T-helper 2 cell (primary cell): ENCODE data around the gene DHX36.

Source experiments
- DNase-seq, 5 experiments: peaks; one replicate each; pipeline versions ENCODE4 v3.0.0 to v3.0.0-alpha.2; 2012 to 2022

Gene DHX36

GRCh38 chr3:154280161-154280560, 44.1 kb downstream of the DHX36 start:
- no peak for DNase-seq

- peak in 1 of 5 experiments; percentile 4 for DNase-seq
These were observed 48.3 kb downstream of the DHX36 start for GRCh38 chr3:154275965-154276364.

DNA sequence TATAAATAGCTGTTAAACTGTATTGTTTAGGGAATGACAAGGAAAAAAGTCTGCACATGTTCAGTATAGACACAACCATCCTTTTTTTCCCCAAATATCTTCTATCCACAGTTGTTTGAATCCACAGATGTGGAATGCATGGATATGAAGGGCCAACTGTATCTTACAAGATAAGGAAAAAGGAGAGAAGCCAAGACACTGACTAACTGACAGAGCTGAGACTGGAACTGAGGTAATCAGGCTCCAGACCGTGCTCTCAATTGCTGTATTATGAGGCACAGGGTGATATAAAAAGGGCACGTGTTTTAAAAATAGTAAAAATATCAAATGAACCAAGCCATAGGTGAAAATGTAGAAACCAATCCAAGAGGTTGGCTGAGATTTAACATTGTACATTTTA, 49.0 kb downstream of the DHX36 start:
- no peak for DNase-seq

DNA sequence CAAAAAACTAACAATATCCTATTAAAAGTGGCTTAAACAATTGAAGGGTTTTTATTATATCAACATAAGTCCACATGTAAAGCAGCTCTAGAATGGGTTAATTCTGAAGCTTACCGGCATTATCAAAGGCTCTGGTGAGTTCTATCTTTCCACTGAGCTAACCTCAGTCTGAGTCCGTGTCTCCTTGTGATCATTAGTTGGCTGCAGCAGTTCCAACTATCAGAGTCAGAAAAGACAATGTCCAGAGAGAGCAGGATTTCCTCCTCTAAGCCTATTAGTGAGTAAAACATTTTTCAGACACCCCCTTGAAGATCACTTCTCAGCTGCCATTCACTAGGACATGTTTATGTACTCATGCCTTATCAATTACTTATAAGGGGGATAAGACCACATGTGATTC, 49.9 kb downstream of the DHX36 start:
- no peak for DNase-seq

- no peak for DNase-seq
These were observed 50.9 kb downstream of the DHX36 start for GRCh38 chr3:154273381-154273780.

GRCh38 chr3:154254527-154254926, 69.8 kb downstream of the DHX36 start:
- no peak for DNase-seq

- peak in 4 of 5 experiments; percentile 7 to 68 (median 44) for DNase-seq
These were observed 71.3 kb downstream of the DHX36 start for GRCh38 chr3:154252759-154253638.

GRCh38 chr3:154251610-154252009, 72.7 kb downstream of the DHX36 start:
- no peak for DNase-seq

- DNase-seq: no peak
These were observed 74.0 kb downstream of the DHX36 start for GRCh38 chr3:154250291-154250690.

- no peak for DNase-seq
These were observed 76.4 kb downstream of the DHX36 start for GRCh38 chr3:154247806-154248415.

DNA sequence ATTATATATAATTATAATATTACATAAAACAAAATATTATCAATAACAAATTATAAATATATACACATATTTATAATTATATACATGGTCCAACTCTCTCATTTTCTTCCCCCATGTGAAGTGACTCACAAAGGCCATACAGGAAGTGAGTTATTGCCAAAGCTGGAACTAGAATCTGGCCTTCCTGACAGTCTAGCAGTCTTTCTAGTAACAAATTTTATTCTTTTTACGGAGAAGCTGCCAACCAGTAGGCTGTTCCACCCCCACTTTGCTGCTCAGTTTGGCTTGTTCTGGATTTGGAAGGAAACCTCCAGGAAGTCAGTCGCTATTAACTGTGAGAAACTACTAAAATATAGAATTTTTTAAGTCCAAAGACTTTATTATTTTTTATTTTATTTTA, 79.6 kb downstream of the DHX36 start:
- DNase-seq: no peak

DNA sequence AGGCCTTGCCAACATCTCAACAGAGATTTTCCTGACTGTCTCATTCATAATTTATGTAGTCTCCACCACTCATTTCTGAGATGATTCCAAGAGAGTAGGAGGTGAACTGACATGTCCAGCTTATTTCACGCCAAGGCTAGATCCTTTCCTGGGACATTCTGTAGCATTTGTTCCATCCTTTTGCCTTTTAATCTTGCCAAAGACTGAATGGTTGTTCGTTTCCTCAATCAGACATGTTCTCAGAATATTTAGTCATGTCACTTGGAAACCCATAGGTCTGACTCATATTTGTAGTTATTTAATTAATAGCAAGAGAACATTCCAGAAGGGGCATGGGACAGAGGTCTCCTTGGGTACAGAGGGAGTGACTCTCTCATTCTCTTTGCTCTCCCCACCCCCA, 80.9 kb downstream of the DHX36 start:
- no peak for DNase-seq

DNA sequence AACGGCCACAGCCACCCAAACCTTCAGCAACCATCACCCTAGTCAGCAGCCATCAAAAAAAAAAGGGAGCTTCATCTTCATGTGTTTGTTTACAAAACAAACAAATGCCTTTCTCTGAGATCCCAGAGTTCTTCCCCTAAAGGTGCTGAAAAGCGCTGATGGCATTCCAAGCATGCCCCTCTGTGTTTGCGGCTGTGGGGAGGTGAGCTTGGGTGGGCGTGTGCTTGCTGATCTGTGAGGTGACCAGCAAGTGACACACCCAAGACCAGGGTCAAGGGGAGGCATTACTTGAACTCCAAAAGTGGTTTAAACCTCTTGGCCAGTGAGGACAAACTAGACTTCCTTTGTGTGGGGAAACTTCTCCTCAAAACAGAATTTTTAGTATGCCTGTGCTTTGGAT, 81.5 kb downstream of the DHX36 start:
- no peak for DNase-seq

DNA sequence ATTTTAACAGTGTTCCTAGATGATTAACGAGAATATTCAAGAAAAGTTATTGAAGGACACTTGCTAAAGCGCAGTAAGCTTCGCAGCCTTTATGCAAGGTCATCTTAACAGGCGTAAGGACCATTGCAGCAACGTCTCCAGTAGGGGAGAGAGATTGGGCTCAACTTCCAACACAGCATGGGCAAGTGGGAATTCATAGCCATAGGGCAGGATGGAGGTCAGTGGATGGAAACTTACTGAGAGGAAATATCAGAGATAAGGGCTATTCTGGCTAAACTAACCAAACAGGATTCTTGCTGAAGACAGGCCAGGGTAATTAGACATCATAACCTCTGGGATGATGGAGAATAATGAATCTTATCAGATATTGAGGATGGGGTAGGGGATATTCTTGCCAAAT, 82.8 kb downstream of the DHX36 start:
- no peak for DNase-seq

DNA sequence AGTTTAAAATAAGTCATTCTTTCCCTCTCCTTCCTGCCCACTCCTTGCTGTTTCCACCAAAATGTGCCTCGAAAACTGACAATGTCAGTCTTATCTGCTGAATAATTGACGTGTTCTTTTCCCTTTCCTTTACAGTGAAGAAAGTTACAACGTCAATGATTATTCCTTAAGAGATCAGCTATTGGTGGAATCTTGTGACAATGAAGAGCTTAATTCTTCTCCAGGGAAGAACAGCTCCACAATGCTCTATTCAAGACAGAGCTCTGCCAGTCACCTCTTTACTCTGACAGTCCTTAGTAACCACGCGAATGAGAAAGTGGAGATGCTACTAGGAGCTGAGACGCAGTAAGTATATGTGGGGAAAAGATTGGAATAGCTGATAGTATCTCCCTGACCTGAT, 84.1 kb downstream of the DHX36 start:
- DNase-seq: no peak

- no peak for DNase-seq
These were observed 88.0 kb downstream of the DHX36 start for GRCh38 chr3:154236331-154236730.

GRCh38 chr3:154235330-154235729, 89.0 kb downstream of the DHX36 start:
- DNase-seq: no peak

DNA sequence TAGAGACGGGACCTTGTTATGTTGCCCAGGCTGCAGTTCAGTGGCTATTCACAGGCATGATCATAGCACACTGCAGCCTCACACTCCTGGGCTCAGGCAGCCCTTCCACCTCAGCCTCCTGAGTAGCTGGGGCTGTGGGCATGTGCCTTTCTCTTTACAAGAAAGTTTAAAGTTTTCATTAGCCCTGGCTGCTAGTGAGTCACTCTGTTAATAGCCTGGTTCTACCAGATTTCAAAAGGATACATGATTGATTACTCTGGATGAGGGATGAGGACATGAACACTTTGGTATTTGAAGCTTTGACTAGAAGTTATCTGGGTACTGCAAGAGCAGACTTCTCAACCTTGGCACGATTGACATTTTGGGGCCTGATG, 95.1 kb downstream of the DHX36 start:
- DNase-seq: no peak

GRCh38 chr3:154228561-154229216, 95.6 kb downstream of the DHX36 start:
- DNase-seq: no peak

DNA sequence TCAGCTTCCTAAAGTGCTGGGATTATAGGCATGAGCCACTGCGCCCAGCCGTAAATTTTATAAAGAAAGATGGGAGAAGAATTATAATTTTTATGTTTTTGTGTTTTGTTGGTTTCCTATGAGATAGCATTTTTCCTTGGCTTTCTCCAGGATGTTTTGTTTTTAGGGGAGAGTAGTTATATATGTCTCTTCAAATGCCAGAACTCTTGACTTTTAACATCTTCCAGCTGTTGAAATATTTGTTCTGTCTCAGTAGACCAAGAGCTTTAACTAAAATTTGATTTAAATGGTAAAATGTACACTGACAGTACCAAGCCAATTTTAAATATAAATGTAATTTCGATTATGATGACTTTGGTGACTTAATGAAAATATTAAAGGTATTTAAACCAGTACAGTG, 96.8 kb downstream of the DHX36 start:
- no peak for DNase-seq

DNA sequence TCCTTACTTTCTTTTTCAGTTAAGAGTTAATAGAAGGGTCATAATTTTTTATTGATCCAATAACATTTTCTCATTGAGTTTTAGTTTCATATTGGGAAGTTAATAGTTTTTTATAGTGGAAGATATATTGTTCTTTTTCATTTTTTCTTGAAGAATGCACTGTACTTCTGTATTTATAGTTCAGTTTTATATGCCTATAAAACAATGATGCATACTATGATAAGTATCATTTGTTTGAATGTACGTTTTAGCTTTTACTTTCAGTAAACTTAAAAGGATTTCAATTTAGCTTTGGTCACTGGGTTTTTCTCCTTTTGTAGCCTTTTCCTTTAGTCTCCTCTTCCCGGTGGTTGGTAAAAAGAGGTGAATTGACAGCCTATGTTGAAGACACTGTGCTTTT, 98.8 kb downstream of the DHX36 start:
- DNase-seq: no peak

- no peak for DNase-seq
These were observed 99.4 kb downstream of the DHX36 start for GRCh38 chr3:154224866-154225265.

GRCh38 chr3:154224366-154224765, 99.9 kb downstream of the DHX36 start:
- no peak for DNase-seq

- no peak for DNase-seq
These were observed 100.8 kb downstream of the DHX36 start for GRCh38 chr3:154223519-154223918.
